ENCODE measurements around the gene TBXAS1.

DNA sequence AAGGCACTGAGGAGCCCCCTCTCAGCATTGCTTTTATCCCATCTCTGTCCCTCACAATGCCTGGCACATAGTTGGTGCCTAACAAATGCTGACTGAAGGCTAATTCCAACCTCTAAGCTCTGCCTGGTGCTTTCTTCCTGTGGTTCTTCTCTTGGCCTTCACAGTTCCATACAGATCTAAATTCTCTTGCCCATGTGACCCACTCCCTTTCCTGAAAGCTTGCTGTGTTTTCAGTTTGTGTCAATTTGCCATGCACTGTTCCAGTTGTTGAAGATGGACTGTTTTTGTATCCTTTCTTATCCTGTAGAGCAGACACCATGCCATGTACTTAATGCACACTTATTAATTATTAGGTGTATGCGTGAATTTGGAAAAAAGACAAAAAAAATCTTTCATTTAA lies 9.2 kb downstream of the TBXAS1 start:
- TF ChIP-seq POLR2A (IDR thresholded peaks at IDR 0.05), result no peak
- TF ChIP-seq CTCF (IDR thresholded peaks at IDR 0.05), result no peak

All from heart left ventricle (tissue), 13 donors.